ENCODE measurements around the gene TRIP13.

Gene TRIP13

GRCh38 chr5:854217-854616, 38.5 kb upstream of the TRIP13 start:
- no peaks in the 10 kb centered on the region for H3K9me3 ChIP-seq (ENCODE audit: insufficient read depth, low read length)
- no peak overlapping the region for H3K9ac ChIP-seq (ENCODE audit: low read length)
- no peak overlapping the region for H3K27ac ChIP-seq (ENCODE audit: low read length)
- no peaks in the 10 kb centered on the region for H3K79me2 ChIP-seq (ENCODE audit: low read length)
- TF ChIP-seq EZH2phosphoT487 (IDR thresholded peaks at IDR 0.05; ENCODE audit: low read depth), result no peak
- no peak for TF ChIP-seq CTCF (IDR thresholded peaks at IDR 0.05; ENCODE audit: low read depth, low read length)
- H3K27me3 ChIP-seq (ENCODE audit: low read depth, low read length), result no peaks in the 10 kb centered on the region
- no peaks in the 10 kb centered on the region for H3K36me3 ChIP-seq (replicated peaks; ENCODE audit: low read depth, low read length)
- H3K4me1 ChIP-seq (ENCODE audit: low read length), result no peaks in the 10 kb centered on the region
- no peak overlapping the region for H2AFZ ChIP-seq (ENCODE audit: low read depth, low read length)
- H4K20me1 ChIP-seq (ENCODE audit: insufficient read depth, low read length), result no peaks in the 10 kb centered on the region
- H3K4me3 ChIP-seq (ENCODE audit: low read length), result no peak overlapping the region
- no peak overlapping the region for H3K4me2 ChIP-seq (ENCODE audit: low read length)

- Histone ChIP-seq H3K4me2 (ENCODE audit: low read length) (no peak overlapping the region), H4K20me1 (ENCODE audit: insufficient read depth, low read length) (no peaks in the 10 kb centered on the region), H2AFZ (ENCODE audit: low read depth, low read length) (no peak overlapping the region), H3K4me3 (ENCODE audit: low read length) (no peak overlapping the region), H3K9ac (ENCODE audit: low read length) (no peak overlapping the region), H3K27me3 (ENCODE audit: low read depth, low read length) (no peaks in the 10 kb centered on the region), H3K79me2 (ENCODE audit: low read length) (no peaks in the 10 kb centered on the region), H3K9me3 (ENCODE audit: insufficient read depth, low read length) (no peaks in the 10 kb centered on the region), H3K36me3 (replicated peaks; ENCODE audit: low read depth, low read length) (no peaks in the 10 kb centered on the region), H3K4me1 (ENCODE audit: low read length) (no peaks in the 10 kb centered on the region), H3K27ac (ENCODE audit: low read length) (no peak overlapping the region)
- TF ChIP-seq EZH2phosphoT487 (IDR thresholded peaks at IDR 0.05; ENCODE audit: low read depth) (no peak), CTCF (IDR thresholded peaks at IDR 0.05; ENCODE audit: low read depth, low read length) (no peak)
These were observed 37.5 kb upstream of the TRIP13 start for GRCh38 chr5:854966-855743.

GRCh38 chr5:855771-856530, 36.7 kb upstream of the TRIP13 start:
- no peak overlapping the region for H3K4me3 ChIP-seq (ENCODE audit: low read length)
- H3K4me1 ChIP-seq (ENCODE audit: low read length), result no peaks in the 10 kb centered on the region
- H2AFZ ChIP-seq (ENCODE audit: low read depth, low read length), result no peak overlapping the region

More at GRCh38 chr5:855771-856530, 36.7 kb upstream of the TRIP13 start:
- H3K9ac ChIP-seq (ENCODE audit: low read length), result no peak overlapping the region
- H3K79me2 ChIP-seq (ENCODE audit: low read length), result no peaks in the 10 kb centered on the region
- no peaks in the 10 kb centered on the region for H4K20me1 ChIP-seq (ENCODE audit: insufficient read depth, low read length)
- H3K4me2 ChIP-seq (ENCODE audit: low read length), result no peak overlapping the region
- H3K27ac ChIP-seq (ENCODE audit: low read length), result no peak overlapping the region
- no peaks in the 10 kb centered on the region for H3K9me3 ChIP-seq (ENCODE audit: insufficient read depth, low read length)
- no peaks in the 10 kb centered on the region for H3K36me3 ChIP-seq (replicated peaks; ENCODE audit: low read depth, low read length)
- no peak for TF ChIP-seq CTCF (IDR thresholded peaks at IDR 0.05; ENCODE audit: low read depth, low read length)
- TF ChIP-seq EZH2phosphoT487 (IDR thresholded peaks at IDR 0.05; ENCODE audit: low read depth), result no peak
- no peaks in the 10 kb centered on the region for H3K27me3 ChIP-seq (ENCODE audit: low read depth, low read length)
